ENCODE data around the gene PFKFB3.
"Not testable (repeated sequence)": the region's sequence is repeated elsewhere in the genome, so short reads cannot be mapped to it uniquely, and the experiment has no call there.

DNA sequence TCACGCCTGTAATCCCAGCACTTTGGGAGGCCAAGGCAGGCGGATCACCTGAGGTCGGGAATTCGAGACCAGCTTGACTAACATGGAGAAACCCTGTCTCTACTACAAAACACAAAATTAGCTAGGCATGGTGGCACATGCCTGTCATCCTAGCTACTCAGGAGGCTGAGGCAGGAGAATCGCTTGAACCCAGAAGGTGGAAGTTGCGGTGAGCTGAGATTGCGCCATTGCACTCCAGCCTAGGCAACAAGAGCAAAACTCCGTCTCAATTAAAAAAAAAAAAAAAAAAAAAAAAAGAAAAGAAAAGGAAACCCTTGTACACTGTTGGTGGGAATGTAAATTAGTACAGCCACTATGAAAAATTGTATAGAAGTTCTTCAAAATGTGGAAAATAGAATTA lies 46.2 kb downstream of the PFKFB3 start:
- TF ChIP-seq, protein P1, sequence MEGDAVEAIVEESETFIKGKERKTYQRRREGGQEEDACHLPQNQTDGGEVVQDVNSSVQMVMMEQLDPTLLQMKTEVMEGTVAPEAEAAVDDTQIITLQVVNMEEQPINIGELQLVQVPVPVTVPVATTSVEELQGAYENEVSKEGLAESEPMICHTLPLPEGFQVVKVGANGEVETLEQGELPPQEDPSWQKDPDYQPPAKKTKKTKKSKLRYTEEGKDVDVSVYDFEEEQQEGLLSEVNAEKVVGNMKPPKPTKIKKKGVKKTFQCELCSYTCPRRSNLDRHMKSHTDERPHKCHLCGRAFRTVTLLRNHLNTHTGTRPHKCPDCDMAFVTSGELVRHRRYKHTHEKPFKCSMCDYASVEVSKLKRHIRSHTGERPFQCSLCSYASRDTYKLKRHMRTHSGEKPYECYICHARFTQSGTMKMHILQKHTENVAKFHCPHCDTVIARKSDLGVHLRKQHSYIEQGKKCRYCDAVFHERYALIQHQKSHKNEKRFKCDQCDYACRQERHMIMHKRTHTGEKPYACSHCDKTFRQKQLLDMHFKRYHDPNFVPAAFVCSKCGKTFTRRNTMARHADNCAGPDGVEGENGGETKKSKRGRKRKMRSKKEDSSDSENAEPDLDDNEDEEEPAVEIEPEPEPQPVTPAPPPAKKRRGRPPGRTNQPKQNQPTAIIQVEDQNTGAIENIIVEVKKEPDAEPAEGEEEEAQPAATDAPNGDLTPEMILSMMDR (IDR thresholded peaks at IDR 0.05; ENCODE audit: insufficient read depth, low read depth, low read length): not testable (repeated sequence)
- not testable (repeated sequence) for TF ChIP-seq EZH2 (IDR thresholded peaks at IDR 0.05; ENCODE audit: insufficient read depth, low read length)

Data from astrocyte (in vitro differentiated cells and primary cell).